ENCODE data around the gene TXK. TPM values are rescaled to one million over a fixed set of nuclear protein-coding genes. Genes with fewer than 3 reads are reported as not detected.

TXK gene
- total and polyA plus RNA-seq, 2 experiments from 2014 or later: 0.14 to 0.40 TPM

DNA sequence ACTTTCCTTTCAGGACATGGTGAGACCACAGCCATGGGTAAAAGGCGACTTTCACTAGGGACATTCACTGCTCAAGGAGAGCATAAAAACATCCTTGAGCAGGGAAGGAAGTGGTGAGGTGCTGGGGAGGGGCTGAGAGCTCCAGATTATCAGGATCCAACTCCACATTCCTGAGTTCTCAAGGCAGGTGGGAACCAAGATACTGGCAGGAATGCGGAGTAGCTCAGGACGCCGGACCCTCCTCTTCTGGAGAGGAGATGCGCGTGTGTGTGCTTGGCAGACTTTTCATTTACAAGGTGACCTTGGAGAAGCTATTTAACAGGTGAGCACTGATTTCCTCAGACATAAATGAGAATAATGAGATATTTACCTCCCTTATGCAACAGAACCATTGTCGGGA, 41.3 kb upstream of the TXK start:
- peaks cover 2% of the 10 kb centered on the region for H3K27me3 Mint-ChIP-seq (ENCODE audit: insufficient read depth, low read depth, poor library complexity)
- Histone ChIP-seq H3K4me3 (no peak overlapping the region), H3K4me1 (ENCODE audit: insufficient read depth) (peaks cover 13% of the 10 kb centered on the region), H3K36me3 (ENCODE audit: insufficient read depth) (no peaks in the 10 kb centered on the region), H3K27ac (ENCODE audit: low read depth) (peak overlapping the region; percentile 79), H3K9me2 (ENCODE audit: insufficient read depth) (no peaks in the 10 kb centered on the region), H3F3A (replicated peaks; ENCODE audit: low read depth) (no peaks in the 10 kb centered on the region), H3K4me2 (no peak overlapping the region), H4K20me1 (replicated peaks; ENCODE audit: insufficient read depth) (no peaks in the 10 kb centered on the region), H2AFZ (no peak overlapping the region), H3K79me2 (replicated peaks; ENCODE audit: insufficient read depth) (no peaks in the 10 kb centered on the region), H3K27me3 (ENCODE audit: insufficient read depth) (no peaks in the 10 kb centered on the region)
- H3K27ac Mint-ChIP-seq: peak overlapping the region; percentile 96
- H3K36me3 Mint-ChIP-seq (ENCODE audit: low read depth): peaks cover 4% of the 10 kb centered on the region; the same call in 1 of the 3 replicates
- peaks cover 41% of the 10 kb centered on the region for H3K4me1 Mint-ChIP-seq
- ATAC-seq: peak; percentile 95
- peaks cover 3% of the 10 kb centered on the region for H3K9me3 Mint-ChIP-seq
- H3K4me3 Mint-ChIP-seq: no peak overlapping the region
- peak; percentile 93 for DNase-seq (ENCODE audit: low spot score)
- no peak for TF ChIP-seq EZH2phosphoT487 (IDR thresholded peaks at IDR 0.05; ENCODE audit: unreplicated experiment)
- TF ChIP-seq, protein P1, sequence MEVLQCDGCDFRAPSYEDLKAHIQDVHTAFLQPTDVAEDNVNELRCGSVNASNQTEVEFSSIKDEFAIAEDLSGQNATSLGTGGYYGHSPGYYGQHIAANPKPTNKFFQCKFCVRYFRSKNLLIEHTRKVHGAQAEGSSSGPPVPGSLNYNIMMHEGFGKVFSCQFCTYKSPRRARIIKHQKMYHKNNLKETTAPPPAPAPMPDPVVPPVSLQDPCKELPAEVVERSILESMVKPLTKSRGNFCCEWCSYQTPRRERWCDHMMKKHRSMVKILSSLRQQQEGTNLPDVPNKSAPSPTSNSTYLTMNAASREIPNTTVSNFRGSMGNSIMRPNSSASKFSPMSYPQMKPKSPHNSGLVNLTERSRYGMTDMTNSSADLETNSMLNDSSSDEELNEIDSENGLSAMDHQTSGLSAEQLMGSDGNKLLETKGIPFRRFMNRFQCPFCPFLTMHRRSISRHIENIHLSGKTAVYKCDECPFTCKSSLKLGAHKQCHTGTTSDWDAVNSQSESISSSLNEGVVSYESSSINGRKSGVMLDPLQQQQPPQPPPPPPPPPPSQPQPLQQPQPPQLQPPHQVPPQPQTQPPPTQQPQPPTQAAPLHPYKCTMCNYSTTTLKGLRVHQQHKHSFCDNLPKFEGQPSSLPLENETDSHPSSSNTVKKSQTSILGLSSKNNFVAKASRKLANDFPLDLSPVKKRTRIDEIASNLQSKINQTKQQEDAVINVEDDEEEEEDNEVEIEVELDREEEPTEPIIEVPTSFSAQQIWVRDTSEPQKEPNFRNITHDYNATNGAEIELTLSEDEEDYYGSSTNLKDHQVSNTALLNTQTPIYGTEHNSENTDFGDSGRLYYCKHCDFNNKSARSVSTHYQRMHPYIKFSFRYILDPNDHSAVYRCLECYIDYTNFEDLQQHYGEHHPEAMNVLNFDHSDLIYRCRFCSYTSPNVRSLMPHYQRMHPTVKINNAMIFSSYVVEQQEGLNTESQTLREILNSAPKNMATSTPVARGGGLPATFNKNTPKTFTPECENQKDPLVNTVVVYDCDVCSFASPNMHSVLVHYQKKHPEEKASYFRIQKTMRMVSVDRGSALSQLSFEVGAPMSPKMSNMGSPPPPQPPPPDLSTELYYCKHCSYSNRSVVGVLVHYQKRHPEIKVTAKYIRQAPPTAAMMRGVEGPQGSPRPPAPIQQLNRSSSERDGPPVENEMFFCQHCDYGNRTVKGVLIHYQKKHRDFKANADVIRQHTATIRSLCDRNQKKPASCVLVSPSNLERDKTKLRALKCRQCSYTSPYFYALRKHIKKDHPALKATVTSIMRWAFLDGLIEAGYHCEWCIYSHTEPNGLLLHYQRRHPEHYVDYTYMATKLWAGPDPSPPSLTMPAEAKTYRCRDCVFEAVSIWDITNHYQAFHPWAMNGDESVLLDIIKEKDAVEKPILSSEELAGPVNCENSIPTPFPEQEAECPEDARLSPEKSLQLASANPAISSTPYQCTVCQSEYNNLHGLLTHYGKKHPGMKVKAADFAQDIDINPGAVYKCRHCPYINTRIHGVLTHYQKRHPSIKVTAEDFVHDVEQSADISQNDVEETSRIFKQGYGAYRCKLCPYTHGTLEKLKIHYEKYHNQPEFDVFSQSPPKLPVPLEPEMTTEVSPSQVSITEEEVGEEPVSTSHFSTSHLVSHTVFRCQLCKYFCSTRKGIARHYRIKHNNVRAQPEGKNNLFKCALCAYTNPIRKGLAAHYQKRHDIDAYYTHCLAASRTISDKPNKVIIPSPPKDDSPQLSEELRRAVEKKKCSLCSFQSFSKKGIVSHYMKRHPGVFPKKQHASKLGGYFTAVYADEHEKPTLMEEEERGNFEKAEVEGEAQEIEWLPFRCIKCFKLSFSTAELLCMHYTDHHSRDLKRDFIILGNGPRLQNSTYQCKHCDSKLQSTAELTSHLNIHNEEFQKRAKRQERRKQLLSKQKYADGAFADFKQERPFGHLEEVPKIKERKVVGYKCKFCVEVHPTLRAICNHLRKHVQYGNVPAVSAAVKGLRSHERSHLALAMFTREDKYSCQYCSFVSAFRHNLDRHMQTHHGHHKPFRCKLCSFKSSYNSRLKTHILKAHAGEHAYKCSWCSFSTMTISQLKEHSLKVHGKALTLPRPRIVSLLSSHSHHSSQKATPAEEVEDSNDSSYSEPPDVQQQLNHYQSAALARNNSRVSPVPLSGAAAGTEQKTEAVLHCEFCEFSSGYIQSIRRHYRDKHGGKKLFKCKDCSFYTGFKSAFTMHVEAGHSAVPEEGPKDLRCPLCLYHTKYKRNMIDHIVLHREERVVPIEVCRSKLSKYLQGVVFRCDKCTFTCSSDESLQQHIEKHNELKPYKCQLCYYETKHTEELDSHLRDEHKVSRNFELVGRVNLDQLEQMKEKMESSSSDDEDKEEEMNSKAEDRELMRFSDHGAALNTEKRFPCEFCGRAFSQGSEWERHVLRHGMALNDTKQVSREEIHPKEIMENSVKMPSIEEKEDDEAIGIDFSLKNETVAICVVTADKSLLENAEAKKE (CRISPR knock-in tag; IDR thresholded peaks at IDR 0.05): peak; percentile 87
- TF ChIP-seq POLR2AphosphoS5 (IDR thresholded peaks at IDR 0.05; ENCODE audit: low read depth): no peak
- no peak for TF ChIP-seq STAT1 (IDR thresholded peaks at IDR 0.05; ENCODE audit: unreplicated experiment)
- no peak for TF ChIP-seq CREB1 (CRISPR knock-in tag; IDR thresholded peaks at IDR 0.05; ENCODE audit: low read depth)
- TF ChIP-seq, protein P2, sequence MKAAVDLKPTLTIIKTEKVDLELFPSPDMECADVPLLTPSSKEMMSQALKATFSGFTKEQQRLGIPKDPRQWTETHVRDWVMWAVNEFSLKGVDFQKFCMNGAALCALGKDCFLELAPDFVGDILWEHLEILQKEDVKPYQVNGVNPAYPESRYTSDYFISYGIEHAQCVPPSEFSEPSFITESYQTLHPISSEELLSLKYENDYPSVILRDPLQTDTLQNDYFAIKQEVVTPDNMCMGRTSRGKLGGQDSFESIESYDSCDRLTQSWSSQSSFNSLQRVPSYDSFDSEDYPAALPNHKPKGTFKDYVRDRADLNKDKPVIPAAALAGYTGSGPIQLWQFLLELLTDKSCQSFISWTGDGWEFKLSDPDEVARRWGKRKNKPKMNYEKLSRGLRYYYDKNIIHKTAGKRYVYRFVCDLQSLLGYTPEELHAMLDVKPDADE (IDR thresholded peaks at IDR 0.05): no peak
- TF ChIP-seq ZNF114 (CRISPR knock-in tag; IDR thresholded peaks at IDR 0.05): no peak

Data from GM23338 (cell line).